BLaER1 (cell line): Measurements from ENCODE around the gene ACSL1.

Experiments used
- H3K27ac ChIP-seq: shearing (Covaris generic); formaldehyde crosslinking; 2 replicates; pipeline ENCODE4 v1.8.1; 2022
- H3K27me3 ChIP-seq: shearing (Covaris generic); formaldehyde crosslinking; 2 replicates; pipeline ENCODE4 v1.8.1; 2022
- H3K36me3 ChIP-seq: shearing (Covaris generic); formaldehyde crosslinking; 2 replicates; pipeline ENCODE4 v1.8.1; 2022
- H3K4me1 ChIP-seq: shearing (Covaris generic); formaldehyde crosslinking; 2 replicates; pipeline ENCODE4 v1.8.1; 2022
- H3K4me2 ChIP-seq: shearing (Covaris generic); formaldehyde crosslinking; 2 replicates; pipeline ENCODE4 v1.8.1; 2022
- H3K4me3 ChIP-seq: shearing (Covaris generic); formaldehyde crosslinking; 2 replicates; pipeline ENCODE4 v1.8.1; 2022
- H3K9ac ChIP-seq: shearing (Covaris generic); formaldehyde crosslinking; 2 replicates; pipeline ENCODE4 v1.8.1; 2022
- H3K9me3 ChIP-seq: shearing (Covaris generic); formaldehyde crosslinking; 2 replicates; pipeline ENCODE4 v1.8.1; 2022
- H4K20me1 ChIP-seq: shearing (Covaris generic); formaldehyde crosslinking; 2 replicates; pipeline ENCODE4 v1.8.1; 2022
- Cebpa-rat ChIP-seq: shearing (Covaris generic); IDR thresholded peaks from 2 replicates; pipeline ENCODE4 v1.8.1; 2022

ACSL1 gene

GRCh38 chr4:184853436-184853835 lies 27.7 kb upstream of the ACSL1 start:
- no peak for TF ChIP-seq Cebpa-rat
- H3K9me3 ChIP-seq, result no peaks in the 10 kb centered on the region
- no peak overlapping the region for H3K4me3 ChIP-seq
- H3K27ac ChIP-seq, result no peak overlapping the region
- no peak overlapping the region for H3K9ac ChIP-seq
- H3K4me1 ChIP-seq, result peaks cover 55% of the 10 kb centered on the region
- H3K4me2 ChIP-seq, result no peak overlapping the region
- no peaks in the 10 kb centered on the region for H3K36me3 ChIP-seq
- no peaks in the 10 kb centered on the region for H3K27me3 ChIP-seq
- H4K20me1 ChIP-seq, result no peaks in the 10 kb centered on the region

- Histone ChIP-seq H3K9ac (no peak overlapping the region), H3K36me3 (no peaks in the 10 kb centered on the region), H3K4me1 (peaks cover 55% of the 10 kb centered on the region), H3K27ac (no peak overlapping the region), H3K9me3 (no peaks in the 10 kb centered on the region), H3K4me2 (peak overlapping the region; percentile 80), H3K27me3 (no peaks in the 10 kb centered on the region), H3K4me3 (no peak overlapping the region), H4K20me1 (no peaks in the 10 kb centered on the region)
- TF ChIP-seq Cebpa-rat, result no peak
Measured at GRCh38 chr4:184851886-184852285, 26.1 kb upstream of the ACSL1 start.

DNA sequence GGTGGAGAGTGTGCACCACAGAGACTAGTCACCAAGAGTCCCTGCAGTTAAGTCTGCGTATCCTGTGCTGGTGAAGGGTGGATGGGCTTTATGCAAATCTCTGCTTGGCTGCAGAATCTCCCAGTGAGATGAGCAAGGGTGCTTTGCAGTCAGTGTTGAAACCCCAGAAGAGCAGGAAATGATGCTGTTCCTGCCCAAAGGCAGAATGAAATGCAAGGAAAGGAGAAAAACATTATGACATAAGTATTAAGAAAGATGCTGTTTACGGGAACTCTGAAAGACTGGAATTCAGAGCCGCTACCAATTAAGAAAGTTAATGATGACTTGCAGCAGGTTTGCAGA lies 25.4 kb upstream of the ACSL1 start:
- Histone ChIP-seq H4K20me1 (no peaks in the 10 kb centered on the region), H3K27ac (peak overlapping the region; percentile 11; the same call in 1 of the 2 replicates), H3K4me1 (peaks cover 51% of the 10 kb centered on the region), H3K9ac (no peak overlapping the region), H3K27me3 (no peaks in the 10 kb centered on the region), H3K36me3 (no peaks in the 10 kb centered on the region), H3K4me2 (peak overlapping the region; percentile 80), H3K9me3 (no peaks in the 10 kb centered on the region), H3K4me3 (no peak overlapping the region)
- 0 out of 2 replicates have a peak, but pooled peaks have one; percentile 27 for TF ChIP-seq Cebpa-rat

DNA sequence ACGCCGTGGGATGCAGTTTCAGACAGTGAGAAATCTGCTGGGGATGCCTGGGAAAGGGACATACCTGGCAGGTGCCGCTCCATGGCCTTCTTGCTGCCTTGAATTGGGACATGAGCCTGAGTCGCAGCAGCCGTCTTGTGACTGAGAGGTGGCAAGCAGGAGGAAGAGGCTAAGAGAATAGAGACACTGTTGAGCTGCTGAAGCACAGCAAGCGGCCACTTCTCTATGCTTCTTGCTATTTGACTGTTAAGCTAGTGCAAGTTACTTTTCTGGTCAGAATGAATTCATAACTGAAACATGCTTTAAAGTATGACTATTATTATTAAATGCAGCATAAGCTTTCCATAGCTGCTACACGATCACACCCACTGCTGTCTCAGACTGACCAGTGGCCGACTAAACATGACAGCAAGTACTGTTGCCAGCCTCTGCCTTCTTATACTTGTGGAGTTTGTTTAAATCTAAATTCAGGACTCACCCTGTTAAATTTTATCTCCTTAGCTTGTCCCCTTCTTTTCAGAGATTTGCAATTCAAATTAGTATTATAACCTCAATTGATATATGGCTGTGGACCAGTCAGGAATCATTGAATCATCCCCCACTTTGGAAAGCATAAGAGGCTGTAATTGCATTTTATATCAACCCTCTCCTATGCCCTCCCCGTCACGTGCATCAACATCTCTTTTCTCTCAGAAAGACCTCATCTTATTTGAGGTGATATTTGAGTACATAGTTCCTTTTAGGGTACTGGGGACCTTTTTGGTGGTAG lies 24.8 kb upstream of the ACSL1 start:
- Histone ChIP-seq H3K4me2 (peak overlapping the region; percentile 80), H3K4me1 (peaks cover 46% of the 10 kb centered on the region), H3K9me3 (no peaks in the 10 kb centered on the region), H3K27me3 (no peaks in the 10 kb centered on the region), H4K20me1 (no peaks in the 10 kb centered on the region), H3K9ac (no peak overlapping the region), H3K36me3 (no peaks in the 10 kb centered on the region), H3K4me3 (no peak overlapping the region), H3K27ac (peak overlapping the region; percentile 11; the same call in 1 of the 2 replicates)
- no peak for TF ChIP-seq Cebpa-rat

- Histone ChIP-seq H3K27me3 (no peaks in the 10 kb centered on the region), H3K9ac (no peak overlapping the region), H3K27ac (no peak overlapping the region), H3K4me3 (no peak overlapping the region), H3K36me3 (no peaks in the 10 kb centered on the region), H3K4me1 (peaks cover 40% of the 10 kb centered on the region), H3K9me3 (no peaks in the 10 kb centered on the region), H3K4me2 (no peak overlapping the region), H4K20me1 (no peaks in the 10 kb centered on the region)
- TF ChIP-seq Cebpa-rat, result no peak
Measured at GRCh38 chr4:184850018-184850417, 24.2 kb upstream of the ACSL1 start.

DNA sequence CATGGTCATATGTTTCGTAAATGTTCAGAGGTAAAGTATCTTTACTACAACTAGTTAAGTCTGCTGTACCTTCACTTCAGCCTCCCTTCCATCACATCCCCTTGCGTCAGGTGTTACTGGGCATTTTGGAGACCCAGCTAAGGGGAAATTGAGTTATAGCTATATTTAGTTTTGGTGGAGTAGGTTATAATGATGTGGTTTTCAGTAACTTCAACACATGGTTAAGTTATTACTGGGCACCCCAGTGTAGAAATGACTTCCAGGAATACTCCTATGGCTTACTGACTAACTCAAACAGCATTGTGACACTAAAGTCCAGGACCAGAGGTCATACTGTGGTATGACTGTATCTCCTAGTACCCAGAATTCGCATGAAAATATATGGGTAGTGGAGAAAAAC lies 23.4 kb upstream of the ACSL1 start:
- no peak for TF ChIP-seq Cebpa-rat
- no peak overlapping the region for H3K4me2 ChIP-seq
- H3K36me3 ChIP-seq, result no peaks in the 10 kb centered on the region
- no peak overlapping the region for H3K9ac ChIP-seq
- H4K20me1 ChIP-seq, result no peaks in the 10 kb centered on the region
- no peak overlapping the region for H3K4me3 ChIP-seq
- H3K4me1 ChIP-seq, result peaks cover 31% of the 10 kb centered on the region
- H3K9me3 ChIP-seq, result no peaks in the 10 kb centered on the region
- H3K27ac ChIP-seq, result no peak overlapping the region
- no peaks in the 10 kb centered on the region for H3K27me3 ChIP-seq

GRCh38 chr4:184848510-184848909 lies 22.7 kb upstream of the ACSL1 start:
- Histone ChIP-seq H3K27ac (no peak overlapping the region), H3K27me3 (no peaks in the 10 kb centered on the region), H3K4me1 (peaks cover 29% of the 10 kb centered on the region), H3K9me3 (no peaks in the 10 kb centered on the region), H4K20me1 (no peaks in the 10 kb centered on the region), H3K4me3 (no peak overlapping the region), H3K9ac (no peak overlapping the region), H3K4me2 (no peak overlapping the region), H3K36me3 (no peaks in the 10 kb centered on the region)
- no peak for TF ChIP-seq Cebpa-rat

DNA sequence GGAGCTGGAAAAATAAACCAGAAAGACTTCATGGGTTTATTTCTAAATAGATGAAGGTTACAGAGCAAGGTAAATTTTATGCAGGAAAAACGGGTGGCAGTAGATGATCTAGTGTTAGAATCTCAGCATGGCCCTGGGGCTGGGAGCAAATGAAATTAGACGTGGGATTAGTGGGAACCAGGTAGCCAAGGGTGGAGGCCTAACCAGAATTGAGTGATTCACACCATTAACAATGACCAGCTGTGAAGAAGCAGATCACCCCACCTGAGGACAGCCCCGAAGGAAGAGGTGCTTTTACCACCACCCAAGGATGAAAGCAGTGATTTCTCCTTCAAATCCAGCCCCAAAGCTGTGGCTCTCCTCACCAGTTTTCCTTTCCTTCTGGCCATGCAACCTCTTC lies 20.8 kb upstream of the ACSL1 start:
- no peaks in the 10 kb centered on the region for H3K27me3 ChIP-seq
- no peaks in the 10 kb centered on the region for H4K20me1 ChIP-seq
- no peaks in the 10 kb centered on the region for H3K9me3 ChIP-seq
- no peak overlapping the region for H3K4me3 ChIP-seq
- no peak overlapping the region for H3K4me2 ChIP-seq
- no peaks in the 10 kb centered on the region for H3K36me3 ChIP-seq
- no peak for TF ChIP-seq Cebpa-rat
- peaks cover 15% of the 10 kb centered on the region for H3K4me1 ChIP-seq
- H3K27ac ChIP-seq, result no peak overlapping the region
- no peak overlapping the region for H3K9ac ChIP-seq

DNA sequence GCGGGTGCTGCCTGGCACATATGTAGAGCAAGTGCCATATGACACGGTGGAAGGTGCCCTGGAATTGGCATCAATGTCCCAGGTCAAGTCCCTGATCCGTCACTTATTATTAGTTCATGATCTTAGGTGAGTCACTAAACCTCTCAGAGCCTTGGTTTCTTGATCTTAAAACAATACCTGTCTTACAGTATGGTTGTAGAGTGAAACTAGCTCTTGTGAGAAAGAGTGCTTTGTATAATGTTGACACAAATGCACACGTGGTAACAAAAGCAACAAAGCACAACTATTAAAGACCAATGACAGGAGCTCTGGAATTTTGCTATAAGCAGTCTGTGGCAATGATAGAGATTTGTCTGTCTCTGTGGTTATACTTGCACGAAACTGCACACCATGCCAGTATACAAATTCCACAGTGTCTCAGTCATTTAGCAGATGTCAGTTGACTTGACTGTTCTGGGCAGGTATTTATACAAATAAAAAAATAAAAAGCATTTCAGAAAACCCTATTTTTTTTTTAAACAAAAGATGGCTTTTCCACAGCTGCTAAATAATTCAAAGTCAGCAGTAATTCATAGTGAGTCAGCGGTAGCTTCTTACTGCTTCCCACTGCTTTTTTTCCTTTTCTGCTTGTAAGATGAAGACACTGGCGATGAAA lies 19.7 kb upstream of the ACSL1 start:
- no peaks in the 10 kb centered on the region for H4K20me1 ChIP-seq
- no peaks in the 10 kb centered on the region for H3K27me3 ChIP-seq
- no peak overlapping the region for H3K4me3 ChIP-seq
- H3K9ac ChIP-seq, result no peak overlapping the region
- H3K36me3 ChIP-seq, result no peaks in the 10 kb centered on the region
- H3K4me1 ChIP-seq, result peaks cover 4% of the 10 kb centered on the region; the same call in 1 of the 2 replicates
- H3K9me3 ChIP-seq, result no peaks in the 10 kb centered on the region
- no peak overlapping the region for H3K4me2 ChIP-seq
- no peak overlapping the region for H3K27ac ChIP-seq
- no peak for TF ChIP-seq Cebpa-rat

- H3K36me3 ChIP-seq, result no peaks in the 10 kb centered on the region
- H3K4me1 ChIP-seq, result no peaks in the 10 kb centered on the region
- H3K27me3 ChIP-seq, result no peaks in the 10 kb centered on the region
- H4K20me1 ChIP-seq, result no peaks in the 10 kb centered on the region
- H3K4me3 ChIP-seq, result no peak overlapping the region
- H3K27ac ChIP-seq, result no peak overlapping the region
- H3K4me2 ChIP-seq, result no peak overlapping the region
- H3K9me3 ChIP-seq, result no peaks in the 10 kb centered on the region
- no peak overlapping the region for H3K9ac ChIP-seq
- no peak for TF ChIP-seq Cebpa-rat
Measured at GRCh38 chr4:184844742-184845141, 19.0 kb upstream of the ACSL1 start.
